GM21515 (cell line): Measurements from ENCODE around the gene TNFRSF1A.
"Not testable (repeated sequence)": the region's sequence is repeated elsewhere in the genome, so short reads cannot be mapped to it uniquely, and the experiment has no call there.

ENCODE experiments used
- ATAC-seq: cut with Tn5 transposase; IDR thresholded peaks from one replicate; pipeline ENCODE4 v1.9.1; 2021; ENCODE audit not compliant: unreplicated experiment

Gene TNFRSF1A

DNA sequence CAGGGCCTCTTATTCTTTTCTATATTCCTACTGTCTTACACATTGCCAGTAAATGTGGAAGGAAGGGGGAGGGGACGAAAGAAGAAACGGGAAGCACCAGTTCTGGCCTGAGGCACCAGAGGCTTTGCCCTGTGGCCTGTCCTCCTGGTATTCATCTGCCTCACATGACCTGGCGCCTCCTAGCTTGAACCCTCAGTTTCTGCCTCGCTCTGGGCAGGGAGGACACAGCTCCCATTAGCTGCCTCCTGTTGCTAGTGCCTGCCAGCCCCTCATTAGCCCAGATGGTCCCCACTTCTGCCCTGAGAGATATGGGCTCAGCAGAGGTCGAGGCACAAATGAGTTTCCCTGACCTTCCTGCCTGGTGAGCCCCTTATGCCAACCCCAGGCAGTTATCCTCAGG is 34.3 kb downstream of the TNFRSF1A start:
- no peak for ATAC-seq

DNA sequence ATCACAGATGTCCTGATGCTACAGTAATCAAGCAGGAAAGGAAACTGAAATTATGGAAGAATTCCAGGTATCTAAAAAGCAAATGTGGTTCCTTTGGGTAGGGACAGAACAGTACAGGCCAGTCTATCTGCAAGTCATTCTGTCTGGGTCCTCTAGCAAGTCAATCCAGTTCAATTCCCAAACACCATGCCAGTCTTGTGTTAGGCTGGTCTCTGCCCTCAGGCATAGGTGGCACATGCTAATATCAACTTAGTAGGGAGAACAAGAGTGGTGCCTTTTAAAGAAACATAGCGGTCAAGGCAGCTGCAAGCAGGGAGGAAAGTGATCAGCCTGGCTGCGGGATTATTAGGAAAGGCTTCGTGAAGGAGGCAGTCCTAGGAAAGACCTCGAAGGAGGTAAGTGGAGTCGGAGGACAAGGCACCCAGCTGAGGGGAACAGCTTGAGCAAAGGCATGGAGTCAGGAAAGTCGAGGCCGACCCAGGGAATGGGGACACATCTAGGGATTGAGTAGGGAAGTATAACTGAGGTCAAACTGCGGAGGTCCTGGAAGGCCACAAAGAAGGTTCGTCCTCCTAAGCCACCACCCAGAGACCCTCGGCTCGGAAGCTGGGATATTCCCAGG is 35.2 kb downstream of the TNFRSF1A start:
- ATAC-seq, result no peak

DNA sequence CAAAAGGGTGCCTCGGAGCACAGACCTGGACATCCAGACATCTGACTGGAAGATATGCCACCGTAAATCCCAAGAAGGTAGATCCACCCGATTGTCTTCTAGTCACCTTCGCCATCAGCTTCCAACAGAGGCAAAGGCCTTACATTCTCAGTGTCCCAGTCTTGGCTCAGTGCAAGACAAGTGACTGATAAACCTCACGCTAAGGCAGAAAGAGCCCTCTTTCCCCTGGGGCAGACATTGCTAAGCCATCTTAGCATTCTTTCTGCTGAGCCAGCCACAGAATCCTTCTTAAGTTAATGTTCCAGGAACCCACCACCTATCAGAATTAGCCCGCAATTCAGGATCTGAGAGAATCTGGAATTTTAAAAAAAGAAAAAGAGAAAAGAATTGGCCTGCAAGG is 35.7 kb downstream of the TNFRSF1A start:
- ATAC-seq, result no peak

DNA sequence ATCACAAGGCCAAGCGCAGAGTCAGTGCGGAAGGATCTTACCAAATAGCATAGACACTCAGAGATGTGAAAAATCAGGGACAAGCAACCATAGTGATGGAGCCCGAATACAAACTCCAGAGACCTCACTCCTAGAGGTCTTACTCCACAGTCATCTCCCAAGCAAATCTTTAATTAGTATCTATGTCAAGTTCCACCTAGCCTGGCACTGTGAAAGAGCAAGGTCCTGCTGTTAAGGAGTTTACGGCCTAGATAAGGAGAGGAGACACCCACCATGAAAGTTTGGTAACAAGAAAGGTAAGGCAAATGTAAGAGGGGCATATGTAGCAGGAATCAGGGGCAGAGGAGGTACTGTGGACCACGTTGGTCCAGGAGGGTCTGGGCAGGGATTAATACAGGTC is 38.8 kb downstream of the TNFRSF1A start:
- no peak for ATAC-seq

DNA sequence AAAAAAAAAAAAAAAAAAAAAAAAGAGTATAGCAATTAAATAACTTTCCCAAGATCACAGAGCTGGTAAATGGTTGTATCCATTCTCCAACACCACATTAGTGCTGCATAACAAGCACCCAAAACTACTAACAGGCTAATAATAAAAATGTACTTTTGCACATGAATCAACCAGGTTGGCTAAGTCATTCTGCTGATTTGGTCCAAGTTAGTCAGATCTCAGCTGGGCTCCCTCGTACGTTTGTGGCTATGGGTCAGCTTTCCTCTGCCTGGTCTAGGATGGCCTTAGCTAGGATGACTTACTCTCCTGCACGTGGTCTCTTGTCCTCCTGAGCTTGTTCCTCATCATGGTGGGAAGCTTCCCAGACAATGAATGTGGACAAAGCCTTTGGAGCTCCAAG is 39.3 kb downstream of the TNFRSF1A start:
- no peak for ATAC-seq

DNA sequence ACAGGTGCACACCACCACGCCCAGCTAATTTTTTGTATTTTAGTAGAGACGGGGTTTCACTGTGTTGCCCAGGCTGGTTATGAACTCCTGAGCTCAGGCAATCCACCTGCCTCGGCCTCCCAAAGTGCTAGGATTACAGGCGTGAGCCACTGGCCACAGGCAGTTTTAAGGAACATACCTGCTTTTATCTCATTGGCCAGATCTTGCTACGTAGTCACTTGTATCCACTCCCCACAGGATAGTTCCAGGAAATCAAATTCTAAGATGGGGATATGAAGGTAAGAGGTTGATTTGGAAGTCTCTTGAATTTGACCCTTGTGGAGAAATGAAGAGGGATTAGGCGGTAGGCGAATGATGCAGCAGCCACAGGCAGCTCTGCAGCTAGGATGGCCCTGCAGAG is 40.2 kb downstream of the TNFRSF1A start:
- ATAC-seq, result no peak

DNA sequence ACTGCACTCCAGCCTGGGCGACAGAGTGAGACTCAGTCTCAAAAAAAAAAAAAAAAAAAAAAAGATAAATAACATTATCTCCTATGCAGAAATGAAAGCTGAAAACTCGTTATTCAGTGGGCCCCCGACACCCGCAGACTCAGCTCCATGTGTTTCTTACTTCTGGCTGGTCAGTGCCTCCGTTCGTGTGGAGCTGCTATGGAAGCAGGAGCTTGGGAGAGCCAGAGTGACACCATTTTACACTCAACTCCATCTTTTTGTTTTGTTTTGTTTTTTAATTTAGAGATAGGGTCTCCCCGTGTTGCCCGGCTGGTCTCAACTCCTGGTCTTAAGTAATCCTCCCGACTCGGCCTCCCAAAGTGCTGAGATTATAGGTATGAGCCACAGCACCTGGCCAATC is 44.7 kb downstream of the TNFRSF1A start:
- ATAC-seq, result no peak

DNA sequence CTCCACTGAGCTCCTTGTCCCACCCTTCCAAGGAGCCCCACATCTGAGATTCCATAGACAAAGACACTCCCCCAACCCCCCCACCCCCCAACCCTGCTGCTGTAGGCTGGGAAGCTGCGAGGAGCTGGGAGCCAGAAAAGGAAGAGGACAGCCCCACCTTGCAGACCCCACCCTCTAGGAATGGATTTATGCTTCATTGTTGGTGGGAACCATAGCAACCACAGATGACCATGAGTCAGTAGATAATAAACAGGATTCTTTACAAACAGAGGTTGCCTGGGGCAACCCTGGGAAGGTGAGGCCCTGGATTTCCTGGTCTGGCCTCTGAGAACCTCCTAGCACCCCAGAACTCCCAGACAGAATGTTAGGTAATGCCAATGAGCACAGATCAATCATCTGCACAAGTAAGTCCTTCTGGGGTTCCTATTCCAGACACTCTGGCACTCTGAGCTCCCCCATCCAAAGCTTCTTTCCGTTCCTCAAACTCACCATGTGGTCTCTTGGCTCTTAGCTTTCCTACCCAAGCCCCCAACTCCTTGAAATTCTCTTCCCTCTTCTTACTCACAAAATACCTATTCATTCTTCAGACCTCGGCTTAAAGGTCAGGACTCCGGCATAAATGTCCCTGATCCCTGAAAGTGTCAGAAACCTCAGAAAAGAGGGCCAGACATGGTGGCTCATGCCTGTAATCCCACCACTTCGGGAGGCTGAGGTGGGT is 46.6 kb downstream of the TNFRSF1A start:
- ATAC-seq, result no peak

DNA sequence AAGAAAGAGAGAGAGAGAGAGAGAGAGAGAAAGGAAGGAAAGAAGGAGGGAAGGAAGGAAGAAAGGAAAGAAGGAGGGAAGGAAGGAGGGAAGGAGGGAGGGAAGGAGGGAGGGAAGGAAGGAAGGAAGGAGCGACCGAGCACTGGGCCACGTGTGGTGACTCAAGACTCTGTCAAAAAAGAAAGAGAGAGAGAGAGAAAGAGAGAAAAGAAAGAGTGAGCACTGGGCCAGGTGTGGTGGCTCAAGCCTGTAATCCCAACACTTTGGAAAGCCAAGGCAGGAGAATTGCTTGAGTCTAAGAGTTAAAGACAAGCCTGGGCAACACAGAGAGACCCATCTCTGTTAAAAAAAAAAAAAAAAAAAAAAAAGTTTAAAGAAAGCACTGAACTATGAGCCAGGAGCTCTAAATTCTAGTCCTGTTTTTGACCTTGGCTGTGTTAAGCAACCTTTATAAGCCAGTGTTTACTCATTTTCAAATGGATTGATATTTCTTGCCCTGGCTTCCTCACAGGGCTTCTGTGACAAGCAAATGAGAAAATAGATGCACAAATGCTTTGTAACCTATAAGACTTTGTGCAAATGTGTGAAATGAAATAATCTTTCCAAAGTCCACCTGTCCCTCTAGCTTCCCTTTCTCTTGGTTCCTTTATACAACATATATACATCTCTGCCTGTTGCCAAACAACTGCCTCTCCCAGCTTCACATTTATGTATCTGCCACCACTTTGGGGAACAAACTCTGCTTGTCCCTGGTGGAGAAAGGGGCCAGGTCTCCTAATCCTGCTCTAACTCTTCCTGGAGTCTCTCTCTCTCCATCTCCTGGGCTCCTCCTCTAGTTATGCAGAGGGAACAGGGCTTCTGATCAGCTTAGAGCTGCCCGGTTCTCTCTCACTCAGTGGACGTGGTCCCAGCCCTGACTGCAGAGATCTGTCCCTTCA is 47.5 kb downstream of the TNFRSF1A start:
- ATAC-seq, result no peak

DNA sequence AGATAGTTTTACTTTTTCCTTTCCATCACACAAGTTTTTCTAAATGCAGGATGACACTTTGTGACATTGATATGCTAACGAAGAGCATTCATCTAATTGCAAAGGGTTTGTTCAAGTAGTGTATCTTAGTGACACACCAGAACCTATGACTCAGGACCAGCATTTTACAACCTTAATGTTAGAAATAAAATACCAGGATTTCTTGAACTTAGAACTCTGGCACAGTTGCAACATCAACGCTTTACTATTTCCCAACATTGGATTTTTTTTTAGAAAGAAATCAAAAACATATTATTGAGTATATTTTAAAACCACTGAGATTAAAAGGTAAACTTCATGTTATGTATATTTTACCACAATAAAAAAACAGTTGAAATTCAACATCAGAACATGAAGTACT is 49.3 kb downstream of the TNFRSF1A start:
- no peak for ATAC-seq

DNA sequence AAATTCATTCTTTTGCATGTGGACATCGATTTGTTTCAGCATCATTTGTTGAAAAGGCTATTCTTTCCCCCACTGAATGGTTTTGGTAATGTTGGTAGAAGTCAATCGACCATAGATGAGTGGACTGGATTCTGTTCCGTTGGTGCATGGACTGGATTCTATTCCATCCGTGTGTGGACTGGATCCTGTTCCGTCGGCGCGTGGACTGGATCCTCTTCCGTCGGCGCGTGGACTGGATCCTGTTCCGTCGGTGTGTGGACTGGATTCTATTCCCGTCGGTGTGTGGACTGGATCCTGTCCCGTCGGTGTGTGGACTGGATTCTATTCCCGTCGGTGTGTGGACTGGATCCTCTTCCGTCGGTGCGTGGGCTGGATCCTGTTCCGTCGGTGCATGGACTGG is 52.0 kb downstream of the TNFRSF1A start:
- not testable (repeated sequence) for ATAC-seq

DNA sequence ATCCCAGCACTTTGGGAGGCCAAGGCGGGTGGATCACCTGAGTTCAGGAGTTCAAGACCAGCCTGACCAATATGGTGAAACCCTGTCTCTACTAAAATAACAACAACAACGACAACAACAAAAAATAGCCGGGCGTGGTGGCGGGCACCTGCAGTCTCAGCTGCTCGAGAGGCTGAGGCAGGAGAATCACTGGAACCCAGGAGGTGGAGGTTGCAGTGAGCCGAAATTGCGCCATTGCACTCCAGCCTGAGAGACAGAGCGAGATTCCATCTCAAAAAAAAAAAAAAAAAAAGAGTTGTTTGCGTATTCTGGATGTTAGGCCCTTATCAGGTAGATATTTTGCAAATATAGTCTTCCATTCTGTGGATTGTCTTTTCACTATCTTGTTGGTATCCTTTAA is 52.8 kb downstream of the TNFRSF1A start:
- ATAC-seq, result not testable (repeated sequence)

DNA sequence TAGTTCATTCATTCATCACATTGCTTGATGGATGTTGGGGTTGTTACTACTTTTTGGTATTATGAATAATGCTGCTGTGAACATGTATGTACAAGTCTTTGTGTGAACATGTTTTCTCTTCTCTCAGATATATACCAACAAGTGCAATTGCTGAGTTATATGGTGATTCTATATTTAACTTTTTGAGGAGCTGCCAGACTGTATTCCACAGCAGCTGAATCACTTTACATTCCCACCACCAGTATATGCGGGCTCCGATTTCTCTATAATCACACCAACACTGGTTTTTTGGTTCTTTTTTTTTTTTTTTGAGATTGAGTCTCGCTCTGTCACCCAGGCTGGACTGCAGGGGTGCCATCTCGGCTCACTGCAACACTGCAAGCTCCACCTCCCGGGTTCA is 53.6 kb downstream of the TNFRSF1A start:
- no peak for ATAC-seq

DNA sequence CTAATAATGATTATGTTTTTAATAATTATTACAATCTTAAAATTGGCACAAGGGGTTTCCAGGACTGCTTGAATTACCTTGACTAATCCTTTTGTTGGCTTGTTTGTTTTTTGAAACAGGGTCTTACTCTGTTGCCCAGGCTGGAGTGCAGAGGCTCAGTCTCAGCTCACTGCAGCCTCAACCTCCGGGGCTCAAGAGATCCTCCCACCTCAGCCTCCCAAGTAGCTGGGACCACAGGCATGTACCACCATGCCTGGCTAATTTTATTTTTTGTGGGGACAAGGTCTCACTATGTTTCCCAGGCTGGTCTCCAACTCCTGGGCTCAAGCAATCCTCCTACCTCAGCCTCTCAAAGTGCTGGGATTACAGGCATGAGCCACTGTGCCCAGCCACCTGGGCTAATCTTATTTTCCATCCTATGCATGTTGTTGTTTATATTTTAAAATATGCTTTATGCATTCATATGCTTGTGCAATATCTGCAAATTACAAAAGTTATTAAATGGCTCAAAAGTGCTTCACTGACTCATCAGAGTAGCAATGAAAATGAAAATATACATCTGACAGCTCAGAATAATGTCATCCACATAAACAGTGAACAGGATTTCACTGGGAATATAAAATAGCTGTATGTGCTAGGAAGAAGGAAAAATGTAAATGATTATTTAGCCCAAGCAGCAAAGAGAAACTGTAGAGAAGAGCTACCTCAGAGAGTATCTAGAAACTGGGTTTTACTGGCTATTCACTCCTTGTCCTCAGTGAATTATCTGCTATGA is 56.2 kb downstream of the TNFRSF1A start:
- ATAC-seq, result no peak

DNA sequence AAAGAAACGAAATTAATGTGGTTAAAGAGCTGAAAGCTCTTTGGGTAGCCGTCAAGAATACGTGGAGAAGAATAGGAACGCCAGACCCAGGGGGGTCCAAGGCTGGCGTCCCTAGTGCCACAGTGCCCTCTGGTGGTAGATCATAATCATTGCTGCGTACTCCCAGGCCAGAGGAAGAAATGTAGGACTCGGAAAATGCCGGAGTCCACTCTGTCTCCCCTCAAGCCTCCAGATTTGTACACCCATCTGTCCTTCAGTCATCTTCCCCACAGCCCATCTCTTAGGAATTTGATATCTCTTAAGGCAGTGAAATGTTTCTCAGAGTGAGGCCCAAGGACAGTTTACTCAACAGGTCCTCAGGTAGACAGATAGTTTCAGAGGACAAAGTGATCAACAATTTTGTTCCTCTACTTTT is 56.8 kb downstream of the TNFRSF1A start:
- ATAC-seq, result peak; percentile 71

DNA sequence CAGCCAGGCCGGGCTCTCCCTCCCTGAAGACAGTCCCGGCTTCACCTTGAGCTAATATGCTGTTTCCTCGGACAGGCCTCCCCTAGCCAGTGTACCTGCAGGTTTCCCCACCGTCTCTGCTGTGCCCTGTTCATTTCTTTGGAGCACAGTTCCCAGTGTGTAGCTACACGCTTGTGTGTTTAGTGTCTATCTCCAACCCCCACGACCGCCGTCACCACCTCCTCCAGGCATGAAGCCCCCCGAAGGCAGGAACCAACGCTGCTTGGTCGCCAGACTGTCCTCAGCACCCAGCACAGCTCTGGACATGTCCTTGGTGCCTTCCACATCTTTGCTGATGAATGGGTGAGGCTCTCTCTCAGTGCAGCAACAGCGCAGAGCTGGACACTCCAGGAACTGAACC is 57.6 kb downstream of the TNFRSF1A start:
- no peak for ATAC-seq

DNA sequence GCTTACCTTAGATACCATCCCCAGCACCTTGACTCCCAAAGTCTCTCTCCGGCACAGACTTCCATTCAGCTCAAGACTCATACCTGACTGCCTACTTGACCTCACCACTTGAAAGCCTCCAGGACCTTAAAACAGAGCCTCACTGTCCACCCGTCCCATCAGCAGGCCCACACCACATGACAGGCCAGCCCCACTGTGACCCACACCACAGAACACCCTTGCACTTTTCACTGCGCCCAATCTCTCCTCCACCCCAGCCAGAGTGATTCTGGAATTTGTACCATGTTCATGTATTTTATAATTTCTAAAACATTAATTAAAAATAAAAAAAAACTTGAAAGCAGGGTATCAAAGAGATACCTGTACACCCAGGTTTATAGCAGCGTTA is 59.4 kb downstream of the TNFRSF1A start:
- no peak for ATAC-seq

DNA sequence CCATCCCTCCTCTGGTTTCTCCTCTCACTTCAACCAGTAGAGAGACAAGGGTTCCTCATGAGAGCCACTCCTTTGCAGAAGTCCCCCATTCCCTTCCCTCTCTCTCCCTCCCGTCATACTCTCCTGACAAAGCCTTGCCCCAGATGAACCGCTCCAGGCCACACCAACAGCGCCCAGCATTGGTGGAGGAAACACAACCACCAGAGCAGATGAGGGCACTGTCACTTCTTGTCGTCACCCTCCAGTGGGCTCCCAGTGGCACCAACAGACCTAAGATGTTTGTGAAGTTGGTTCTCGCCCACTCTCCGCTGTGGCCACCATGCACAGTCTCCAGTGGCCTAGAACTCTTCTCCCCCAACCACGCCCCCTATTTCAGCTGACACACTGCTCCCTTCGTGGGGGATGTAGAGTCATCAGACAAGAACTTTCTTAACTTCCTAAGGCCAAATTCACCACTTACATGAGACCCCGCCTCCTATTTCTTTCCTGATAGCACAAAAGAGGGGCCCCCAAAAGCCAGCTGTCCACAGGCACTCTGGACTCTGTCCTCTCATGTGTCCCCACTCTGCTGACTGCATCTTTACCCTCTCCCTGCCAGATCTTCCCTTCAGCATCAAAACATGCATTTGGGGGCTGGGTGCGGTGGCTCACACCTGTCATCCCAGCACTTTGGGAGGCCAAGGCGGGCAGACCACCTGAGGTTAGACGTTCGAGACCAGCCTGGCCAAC is 60.6 kb downstream of the TNFRSF1A start:
- no peak for ATAC-seq

DNA sequence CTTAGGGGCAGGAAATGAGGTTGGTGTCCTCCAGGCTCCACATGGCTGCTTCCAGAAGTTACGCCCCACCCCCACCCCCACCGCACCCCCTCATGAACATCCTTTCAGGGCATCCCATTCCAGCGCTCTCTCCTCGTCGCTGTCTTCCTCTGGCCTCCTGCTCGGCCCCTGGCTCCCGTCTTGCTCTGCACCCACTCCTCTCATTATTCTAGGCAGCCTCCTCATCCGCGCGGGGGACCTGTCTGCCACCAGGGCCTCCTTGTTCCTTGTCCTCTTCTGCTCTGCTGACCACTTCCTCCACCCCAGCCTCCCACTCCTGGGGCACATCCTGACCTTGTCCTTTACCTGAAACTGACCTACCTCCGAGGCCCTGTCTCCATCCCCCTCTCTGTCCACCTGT is 61.2 kb downstream of the TNFRSF1A start:
- no peak for ATAC-seq

DNA sequence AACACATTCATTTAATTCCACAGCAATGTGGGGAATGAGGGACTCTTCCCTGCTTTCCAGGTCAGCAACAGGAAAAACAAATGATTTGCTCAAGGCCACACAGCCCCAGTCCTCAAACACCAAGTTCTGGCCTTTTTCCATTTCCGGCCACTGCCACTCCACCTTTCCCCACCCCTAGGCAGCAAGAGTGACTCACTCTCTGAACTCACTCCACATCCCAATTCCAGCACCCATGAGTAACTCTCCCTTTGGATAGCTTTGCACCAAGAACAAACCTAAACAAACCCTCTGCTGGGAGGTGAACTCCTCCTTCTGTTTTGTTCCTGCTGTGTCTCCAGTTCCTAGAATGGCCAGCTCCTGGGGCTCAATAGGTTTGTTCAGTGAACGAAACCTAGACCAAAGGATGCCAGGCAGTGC is 61.8 kb downstream of the TNFRSF1A start:
- ATAC-seq, result no peak
